K562 (cell line): Measurements from ENCODE around the gene KCTD19. TPM values are rescaled to one million over a fixed set of nuclear protein-coding genes. Genes with fewer than 3 reads are reported as not detected.

Experiments used
- ATAC-seq: fragments of 200-7000 bp; cut with Tn5 transposase; 3 replicates; pipeline ENCODE4 v1.9.1; 2020; ENCODE audit warnings: moderate library complexity
- BruUV-seq: library from RNA; stranded (reverse); fragments of 400-500 nt; replicated peaks from 2 replicates; lab custom pipeline; 2021; lab: Mats Ljungman, UMichigan
- CTCF ChIA-PET: fragments of 300-600 bp; formaldehyde crosslinking; extraction: SDS; loops from one replicate; lab custom pipeline; 2021; ENCODE audit warnings: low intra/inter-chr PET ratio; lab: Yijun Ruan, JAX
- POLR2A ChIA-PET: fragments of 300-600, 350-650 bp; sonication (Branson Sonifier 250); formaldehyde crosslinking; extraction: SDS; loops from one replicate; lab custom pipeline; 2021; ENCODE audit warnings: antibody characterized with exemption, inconsistent platforms; lab: Yijun Ruan, JAX
- DNase-seq, 4 experiments: peaks; one replicate each; pipeline versions ENCODE4 v3.0.0 to v3.0.0-alpha.2; 2011 to 2018; ENCODE audit warnings: low spot score in 3 of 4, mixed read lengths in 3 of 4; ENCODE audit errors: extremely low read depth in 1 of 4
- FAIRE-seq: peaks from 2 replicates; lab custom pipeline; 2011; peaks lifted over from hg19 to GRCh38; lab: Jason Lieb, UNC
- H2AFZ ChIP-seq: 2 replicates; pipeline ENCODE4 v1.6.0; 2011; ENCODE audit warnings: low read depth, low read length, control low read depth, inconsistent platforms
- H3K27ac ChIP-seq: fragments of 200-600 bp; 3 replicates; pipeline ENCODE4 v1.8.0; 2011; ENCODE audit warnings: low read depth, mild to moderate bottlenecking, control low read depth, inconsistent platforms, low read length, moderate library complexity, mixed read lengths; ENCODE audit errors: extremely low read depth
- H3K27me3 ChIP-seq, 2 experiments: fragments of 300-600 bp in 1 of 2; 2 replicates in 1 of 2; 3 replicates in 1 of 2; pipeline versions ENCODE4 v1.6.0 to v1.8.0; 2011; ENCODE audit warnings: inconsistent platforms in 2 of 2, low read length in 2 of 2, mild to moderate bottlenecking in 1 of 2, mixed read lengths in 1 of 2, moderate library complexity in 1 of 2; ENCODE audit not compliant: control insufficient read depth in 2 of 2, insufficient read depth in 2 of 2
- H3K36me3 ChIP-seq: fragments of 300-600 bp; 3 replicates; pipeline ENCODE4 v1.8.0; 2011; ENCODE audit warnings: mild to moderate bottlenecking, low read length, inconsistent platforms; ENCODE audit not compliant: control insufficient read depth, insufficient read depth
- H3K4me1 ChIP-seq, 2 experiments: fragments of 200-600 bp in 1 of 2; replicated peaks in 1 of 2; 2 replicates in 1 of 2; 3 replicates in 1 of 2; pipeline versions ENCODE4 v1.5.1 to v1.8.0; 2011; ENCODE audit warnings: inconsistent platforms in 2 of 2, low read length in 2 of 2, mild to moderate bottlenecking in 1 of 2, mixed read lengths in 1 of 2, moderate library complexity in 1 of 2; ENCODE audit not compliant: control insufficient read depth in 2 of 2, insufficient read depth in 2 of 2
- H3K4me2 ChIP-seq: 2 replicates; pipeline ENCODE4 v1.6.1; 2011; ENCODE audit warnings: low read length, control low read depth, inconsistent platforms, mixed read lengths; ENCODE audit not compliant: insufficient read depth
- H3K4me3 ChIP-seq: fragments of 200-600 bp; sonication (generic), shearing (Covaris generic); 2 replicates; pipeline ENCODE4 v1.5.1; 2016; ENCODE audit warnings: control low read depth, inconsistent platforms
- H3K79me2 ChIP-seq: fragments of 200-600 bp; 3 replicates; pipeline ENCODE4 v1.8.0; 2011; ENCODE audit warnings: low read length, inconsistent platforms; ENCODE audit not compliant: control insufficient read depth, insufficient read depth
- H3K9ac ChIP-seq, 2 experiments: 2 replicates each; pipeline versions ENCODE4 v1.6.0 to v1.6.1; 2011; ENCODE audit warnings: low read depth in 2 of 2, low read length in 2 of 2, control low read depth in 1 of 2, inconsistent platforms in 1 of 2, mild to moderate bottlenecking in 1 of 2, mixed read lengths in 1 of 2; ENCODE audit not compliant: insufficient read depth in 1 of 2
- H3K9me1 ChIP-seq: one replicate; pipeline ENCODE4 v1.6.0; 2011; ENCODE audit warnings: inconsistent platforms, mild to moderate bottlenecking, low read length, moderate library complexity; ENCODE audit not compliant: control insufficient read depth, insufficient read depth
- H3K9me3 ChIP-seq: replicated peaks from 2 replicates; pipeline ENCODE4 v1.5.1; 2011; ENCODE audit warnings: low read depth, low read length, inconsistent platforms; ENCODE audit not compliant: control insufficient read depth, insufficient read depth
- H4K20me1 ChIP-seq: replicated peaks from 2 replicates; pipeline ENCODE4 v1.6.1; 2011; ENCODE audit warnings: low read length, inconsistent platforms, mixed read lengths; ENCODE audit not compliant: control insufficient read depth, insufficient read depth
- BRD4 ChIP-seq: fragments of 200-600 bp; sonication (generic); IDR thresholded peaks from 2 replicates; pipeline ENCODE4 v1.6.1; 2017; ENCODE audit warnings: inconsistent platforms
- CHD1 ChIP-seq: fragments of 200-600 bp; sonication (generic); IDR thresholded peaks from one replicate; pipeline ENCODE4 v1.6.1; 2012; ENCODE audit warnings: mild to moderate bottlenecking, moderate library complexity, low read length, inconsistent platforms
- GABPB1 ChIP-seq: sonication (generic); formaldehyde crosslinking; IDR thresholded peaks from 2 replicates; pipeline ENCODE4 v1.8.0; 2022; ENCODE audit warnings: mild to moderate bottlenecking, missing genetic modification reagents
- MTF1 ChIP-seq: fragments of 250-450 bp; sonication (Bioruptor Pico); IDR thresholded peaks from 2 replicates; pipeline ENCODE4 v1.9.0; 2021; ENCODE audit warnings: moderate library complexity, mild to moderate bottlenecking, inconsistent platforms, borderline replicate concordance
- NEUROD1 ChIP-seq: fragments of 150-350 bp; IDR thresholded peaks from 2 replicates; pipeline ENCODE4 v1.6.1; 2014; ENCODE audit warnings: borderline replicate concordance, low read length, low read depth; ENCODE audit not compliant: partially characterized antibody
- SMAD2 ChIP-seq: fragments of 150-350 bp; IDR thresholded peaks from 2 replicates; pipeline ENCODE4 v1.6.1; 2014; ENCODE audit warnings: low read depth, mild to moderate bottlenecking, low read length
- WGBS: fragments of 100-300 bp; shearing (Covaris generic); methylation state at CpG from one replicate; pipeline ENCODE4 v1.1.6; 2016; ENCODE audit warnings: low coverage, mixed read lengths; ENCODE audit not compliant: insufficient coverage; ENCODE audit errors: missing lambda C conversion rate; 5-methylcytosine and 5-hydroxymethylcytosine counted together
- in situ Hi-C: fragments of 300-500 bp; cut with MboI; formaldehyde crosslinking; loops from 4 replicates; pipeline ENCODE4 v1.15.0; 2018; ENCODE audit warnings: inconsistent platforms, mixed read lengths
- intact Hi-C: fragments of 100-400 bp; cut with micrococcal nuclease; formaldehyde crosslinking; loops from 2 replicates; pipeline ENCODE4 v1.14.2; 2022
- polyA plus RNA-seq, 8 experiments: library from polyadenylated mRNA; depleted of rRNA in 4 of 8; stranded (reverse) in 5 of 8; unstranded in 3 of 8; fragments of >200 nt; fragmentation: Nextera tagmentation in 2 of 8; fragmentation: Illumina TruSeq in 1 of 8; extraction: Ambion mirVana in 2 of 8; extraction: Trizol in 1 of 8; gene quantifications; 2 replicates each; pipeline versions ENCODE4 v1.2.1 to v1.2.3, GENCODE V29; 2011 to 2014; ENCODE audit warnings: inconsistent platforms in 1 of 8, missing spikeins in 1 of 8
- total RNA-seq, 7 experiments: library from RNA; depleted of rRNA in 6 of 7; stranded (reverse); fragments of >200 nt in 6 of 7; fragmentation: Illumina TruSeq in 2 of 7; extraction: Trizol in 2 of 7; gene quantifications; 2 replicates each; pipeline versions ENCODE4 v1.2.1 to v1.2.3, GENCODE V29; 2011 to 2021; ENCODE audit warnings: low replicate concordance in 1 of 7
- TF ChIP-seq, protein P1 (sequence below): fragments of 450-650 bp; IDR thresholded peaks from 2 replicates; pipeline ENCODE4 v1.6.1; 2016; ENCODE audit warnings: mild to moderate bottlenecking
- TF ChIP-seq, protein P2 (sequence below): fragments of 450-650 bp; IDR thresholded peaks from 2 replicates; pipeline ENCODE4 v1.6.1; 2018; ENCODE audit not compliant: partially characterized antibody
- TF ChIP-seq, protein P3 (sequence below): fragments of 250-450 bp; sonication (Bioruptor Pico); IDR thresholded peaks from 2 replicates; pipeline ENCODE4 v1.4.0; 2020
- TF ChIP-seq, protein P4 (sequence below): fragments of 250-450 bp; sonication (Bioruptor Pico); IDR thresholded peaks from 2 replicates; pipeline ENCODE4 v1.8.0; 2021; ENCODE audit warnings: moderate library complexity, mild to moderate bottlenecking, inconsistent platforms

Gene KCTD19
- total and polyA plus RNA-seq, 9 of the 15 experiments (the other 6 are each of a cell fraction or from before 2014, with no cell fraction given): 0.03 to 0.91 (median 0.22) TPM; not detected in 2

DNA sequence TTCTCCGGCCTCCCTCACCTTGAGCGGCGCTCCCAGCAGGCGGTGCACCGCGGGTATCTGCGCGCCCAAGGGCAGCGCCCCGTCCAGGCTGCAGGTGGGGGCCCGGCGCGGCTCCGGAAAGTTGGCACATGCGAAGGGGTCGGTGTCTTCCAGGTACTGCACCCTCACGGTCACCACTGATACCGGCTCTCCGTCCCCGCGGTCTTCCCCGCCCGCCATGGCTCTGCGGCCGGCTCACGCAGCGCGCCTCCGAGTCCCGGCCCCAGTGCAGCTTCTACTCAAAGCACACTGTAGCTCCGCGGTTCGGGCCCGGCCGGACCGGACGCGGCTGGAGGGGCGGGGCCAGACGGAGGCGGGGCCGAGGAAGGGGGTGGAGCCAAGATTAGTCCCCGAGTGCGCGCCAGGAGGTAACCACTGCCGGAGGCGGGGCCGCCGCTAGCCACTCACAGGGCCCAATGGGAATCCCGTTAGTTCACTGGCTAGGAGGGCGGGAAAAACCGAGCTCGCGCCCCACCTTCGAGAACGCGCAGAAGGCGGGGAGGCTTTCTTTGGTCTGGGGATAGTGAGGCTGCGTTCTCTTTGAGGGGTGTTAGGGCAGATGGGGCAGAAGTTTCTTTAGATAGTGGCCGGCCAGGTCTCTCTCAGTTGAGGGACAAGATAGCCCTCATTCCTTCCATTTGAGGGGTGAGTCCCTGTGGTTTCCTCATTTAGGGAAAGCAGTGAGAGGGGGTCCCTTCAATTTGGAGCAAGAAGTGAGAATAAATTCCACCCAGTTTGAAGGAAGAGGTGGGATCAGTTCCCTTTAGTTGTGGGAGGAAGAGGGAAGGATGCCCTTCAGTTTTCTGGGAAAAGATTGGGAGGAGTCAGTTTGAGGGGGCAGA lies 79.1 kb downstream of the KCTD19 start, which contains the start of gene FHOD1:
FHOD1 (minus strand) TSS at position 290 of the 881 bp plus-strand sequence; CDS start at position 219, 71 bp downstream.
- Histone ChIP-seq H3K27ac (peak within 1 kb of the TSS; percentile 68), H3K9ac (peak within 1 kb of the TSS; percentile 79 to 96), H2AFZ (peak within 1 kb of the TSS; percentile 86), H3K36me3 (peaks cover 16% of the 10 kb centered on the region; the same call in 1 of the 3 replicates), H3K79me2 (peaks cover 47% of the 10 kb centered on the region), H3K4me3 (peak within 1 kb of the TSS; percentile 88), H3K27me3 (no peaks in the 10 kb centered on the region), H3K4me1 (peaks cover 48 to 67% of the 10 kb centered on the region in 2 experiments), H3K9me1 (no peaks in the 10 kb centered on the region), H4K20me1 (no peaks in the 10 kb centered on the region), H3K9me3 (no peaks in the 10 kb centered on the region), H3K4me2 (peak within 1 kb of the TSS; percentile 91)
- in situ Hi-C loops (no loop called here), intact Hi-C loops (loop anchor here (2.0 to 10.0 kb wide), 4 partner anchors 55 to 295 kb away; partner anchors contain the start of genes CBFB and E2F4)
- CTCF ChIA-PET: interaction anchor here (1.2 kb wide), 1 partner anchor 62 kb away, joined by 4 read pairs; no protein-coding TSS in a partner anchor
- FAIRE-seq (peak; percentile 98), ATAC-seq (peak; percentile 84), DNase-seq (peak; percentile 94 to 98 (median 96))
- no TSS peak for BruUV-seq
- POLR2A ChIA-PET: interaction anchor here (0.6 to 1.0 kb wide), 6 partner anchors 9 to 358 kb away, joined by 3 to 5 read pairs (median 4); partner anchors contain the start of gene ATP6V0D1
- 0% methylated on average over 41 of the region's 60 CpGs for WGBS
- TF ChIP-seq, protein P1, sequence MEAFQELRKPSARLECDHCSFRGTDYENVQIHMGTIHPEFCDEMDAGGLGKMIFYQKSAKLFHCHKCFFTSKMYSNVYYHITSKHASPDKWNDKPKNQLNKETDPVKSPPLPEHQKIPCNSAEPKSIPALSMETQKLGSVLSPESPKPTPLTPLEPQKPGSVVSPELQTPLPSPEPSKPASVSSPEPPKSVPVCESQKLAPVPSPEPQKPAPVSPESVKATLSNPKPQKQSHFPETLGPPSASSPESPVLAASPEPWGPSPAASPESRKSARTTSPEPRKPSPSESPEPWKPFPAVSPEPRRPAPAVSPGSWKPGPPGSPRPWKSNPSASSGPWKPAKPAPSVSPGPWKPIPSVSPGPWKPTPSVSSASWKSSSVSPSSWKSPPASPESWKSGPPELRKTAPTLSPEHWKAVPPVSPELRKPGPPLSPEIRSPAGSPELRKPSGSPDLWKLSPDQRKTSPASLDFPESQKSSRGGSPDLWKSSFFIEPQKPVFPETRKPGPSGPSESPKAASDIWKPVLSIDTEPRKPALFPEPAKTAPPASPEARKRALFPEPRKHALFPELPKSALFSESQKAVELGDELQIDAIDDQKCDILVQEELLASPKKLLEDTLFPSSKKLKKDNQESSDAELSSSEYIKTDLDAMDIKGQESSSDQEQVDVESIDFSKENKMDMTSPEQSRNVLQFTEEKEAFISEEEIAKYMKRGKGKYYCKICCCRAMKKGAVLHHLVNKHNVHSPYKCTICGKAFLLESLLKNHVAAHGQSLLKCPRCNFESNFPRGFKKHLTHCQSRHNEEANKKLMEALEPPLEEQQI: no peak
- TF ChIP-seq BRD4 (no peak), NEUROD1 (no peak), GABPB1 (peak; percentile 72), CHD1 (no peak), MTF1 (CRISPR knock-in tag) (no peak), SMAD2 (no peak)
- TF ChIP-seq, protein P2, sequence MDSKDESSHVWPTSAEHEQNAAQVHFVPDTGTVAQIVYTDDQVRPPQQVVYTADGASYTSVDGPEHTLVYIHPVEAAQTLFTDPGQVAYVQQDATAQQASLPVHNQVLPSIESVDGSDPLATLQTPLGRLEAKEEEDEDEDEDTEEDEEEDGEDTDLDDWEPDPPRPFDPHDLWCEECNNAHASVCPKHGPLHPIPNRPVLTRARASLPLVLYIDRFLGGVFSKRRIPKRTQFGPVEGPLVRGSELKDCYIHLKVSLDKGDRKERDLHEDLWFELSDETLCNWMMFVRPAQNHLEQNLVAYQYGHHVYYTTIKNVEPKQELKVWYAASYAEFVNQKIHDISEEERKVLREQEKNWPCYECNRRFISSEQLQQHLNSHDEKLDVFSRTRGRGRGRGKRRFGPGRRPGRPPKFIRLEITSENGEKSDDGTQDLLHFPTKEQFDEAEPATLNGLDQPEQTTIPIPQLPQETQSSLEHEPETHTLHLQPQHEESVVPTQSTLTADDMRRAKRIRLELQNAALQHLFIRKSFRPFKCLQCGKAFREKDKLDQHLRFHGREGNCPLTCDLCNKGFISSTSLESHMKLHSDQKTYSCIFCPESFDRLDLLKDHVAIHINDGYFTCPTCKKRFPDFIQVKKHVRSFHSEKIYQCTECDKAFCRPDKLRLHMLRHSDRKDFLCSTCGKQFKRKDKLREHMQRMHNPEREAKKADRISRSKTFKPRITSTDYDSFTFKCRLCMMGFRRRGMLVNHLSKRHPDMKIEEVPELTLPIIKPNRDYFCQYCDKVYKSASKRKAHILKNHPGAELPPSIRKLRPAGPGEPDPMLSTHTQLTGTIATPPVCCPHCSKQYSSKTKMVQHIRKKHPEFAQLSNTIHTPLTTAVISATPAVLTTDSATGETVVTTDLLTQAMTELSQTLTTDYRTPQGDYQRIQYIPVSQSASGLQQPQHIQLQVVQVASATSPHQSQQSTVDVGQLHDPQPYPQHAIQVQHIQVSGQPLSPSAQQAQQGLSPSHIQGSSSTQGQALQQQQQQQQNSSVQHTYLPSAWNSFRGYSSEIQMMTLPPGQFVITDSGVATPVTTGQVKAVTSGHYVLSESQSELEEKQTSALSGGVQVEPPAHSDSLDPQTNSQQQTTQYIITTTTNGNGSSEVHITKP: peak; percentile 38
- TF ChIP-seq, protein P3, sequence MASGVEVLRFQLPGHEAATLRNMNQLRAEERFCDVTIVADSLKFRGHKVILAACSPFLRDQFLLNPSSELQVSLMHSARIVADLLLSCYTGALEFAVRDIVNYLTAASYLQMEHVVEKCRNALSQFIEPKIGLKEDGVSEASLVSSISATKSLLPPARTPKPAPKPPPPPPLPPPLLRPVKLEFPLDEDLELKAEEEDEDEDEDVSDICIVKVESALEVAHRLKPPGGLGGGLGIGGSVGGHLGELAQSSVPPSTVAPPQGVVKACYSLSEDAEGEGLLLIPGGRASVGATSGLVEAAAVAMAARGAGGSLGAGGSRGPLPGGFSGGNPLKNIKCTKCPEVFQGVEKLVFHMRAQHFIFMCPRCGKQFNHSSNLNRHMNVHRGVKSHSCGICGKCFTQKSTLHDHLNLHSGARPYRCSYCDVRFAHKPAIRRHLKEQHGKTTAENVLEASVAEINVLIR: no peak
- TF ChIP-seq, protein P4, sequence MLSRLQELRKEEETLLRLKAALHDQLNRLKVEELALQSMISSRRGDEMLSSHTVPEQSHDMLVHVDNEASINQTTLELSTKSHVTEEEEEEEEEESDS (CRISPR knock-in tag): no peak
